OCI-LY1 (cell line): Measurements from ENCODE around the gene SLC38A4.

Experiments
- EZH2 ChIP-seq: fragments of 200-600 bp; sonication (generic), shearing (Covaris generic); IDR thresholded peaks from 2 replicates; pipeline ENCODE4 v1.8.0; 2017; ENCODE audit warnings: borderline replicate concordance, mixed run types, mild to moderate bottlenecking, antibody characterized with exemption, low read length, moderate library complexity, mixed read lengths
- TF ChIP-seq, protein P1 (sequence below): fragments of 200-600 bp; sonication (generic), shearing (Covaris generic); IDR thresholded peaks from 2 replicates; pipeline ENCODE4 v1.5.1; 2017; ENCODE audit warnings: mild to moderate bottlenecking, antibody characterized with exemption, low read length, moderate library complexity, mixed read lengths

DNA sequence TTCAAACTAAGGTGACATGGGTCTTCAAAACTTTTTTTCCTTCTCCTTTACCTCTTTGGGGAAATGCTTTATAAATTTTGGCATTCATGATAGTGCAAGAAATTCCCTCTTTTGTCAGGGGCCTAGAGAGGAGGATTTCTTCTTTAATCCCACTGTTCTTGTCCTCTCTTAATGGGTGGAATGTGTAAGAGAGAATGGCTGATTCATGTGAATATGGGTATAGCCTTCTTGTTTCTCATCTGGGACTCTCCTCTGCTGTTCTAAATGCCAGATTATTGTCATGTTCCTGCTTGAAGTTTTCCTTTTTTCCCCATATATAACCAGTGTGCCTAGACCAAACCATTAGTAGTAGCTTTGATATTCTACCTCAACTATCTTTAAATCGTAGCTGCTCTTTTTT lies 46.7 kb downstream of the SLC38A4 start:
- TF ChIP-seq EZH2: no peak
- TF ChIP-seq, protein P1, sequence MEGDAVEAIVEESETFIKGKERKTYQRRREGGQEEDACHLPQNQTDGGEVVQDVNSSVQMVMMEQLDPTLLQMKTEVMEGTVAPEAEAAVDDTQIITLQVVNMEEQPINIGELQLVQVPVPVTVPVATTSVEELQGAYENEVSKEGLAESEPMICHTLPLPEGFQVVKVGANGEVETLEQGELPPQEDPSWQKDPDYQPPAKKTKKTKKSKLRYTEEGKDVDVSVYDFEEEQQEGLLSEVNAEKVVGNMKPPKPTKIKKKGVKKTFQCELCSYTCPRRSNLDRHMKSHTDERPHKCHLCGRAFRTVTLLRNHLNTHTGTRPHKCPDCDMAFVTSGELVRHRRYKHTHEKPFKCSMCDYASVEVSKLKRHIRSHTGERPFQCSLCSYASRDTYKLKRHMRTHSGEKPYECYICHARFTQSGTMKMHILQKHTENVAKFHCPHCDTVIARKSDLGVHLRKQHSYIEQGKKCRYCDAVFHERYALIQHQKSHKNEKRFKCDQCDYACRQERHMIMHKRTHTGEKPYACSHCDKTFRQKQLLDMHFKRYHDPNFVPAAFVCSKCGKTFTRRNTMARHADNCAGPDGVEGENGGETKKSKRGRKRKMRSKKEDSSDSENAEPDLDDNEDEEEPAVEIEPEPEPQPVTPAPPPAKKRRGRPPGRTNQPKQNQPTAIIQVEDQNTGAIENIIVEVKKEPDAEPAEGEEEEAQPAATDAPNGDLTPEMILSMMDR: no peak
